Measurements from ENCODE around the gene TSPAN13.

GRCh38 chr7:16826060-16826459 lies 72.5 kb downstream of the TSPAN13 start:
- TF ChIP-seq YY1 (IDR thresholded peaks at IDR 0.05; ENCODE audit: insufficient read depth, insufficient read length): no peak
- no peak for TF ChIP-seq ZNF274 (IDR thresholded peaks at IDR 0.05; ENCODE audit: low read depth, low read length)
- no peak for TF ChIP-seq SUZ12 (IDR thresholded peaks at IDR 0.05; ENCODE audit: extremely low read depth, insufficient read depth, insufficient read length)
